Trophoblast cell (in vitro differentiated cells and primary cell): ENCODE data around the gene ROCK2.

Source experiments
- DNase-seq, 2 donors: peaks; one replicate each; pipeline ENCODE4 v3.0.0-alpha.2; 2016
- H2AFZ ChIP-seq: 2 replicates; pipeline ENCODE4 v1.6.1; 2013; ENCODE audit warnings: low read length, moderate library complexity, mild to moderate bottlenecking; ENCODE audit not compliant: insufficient read depth, poor library complexity
- H2AK5ac ChIP-seq: 2 replicates; pipeline ENCODE4 v1.6.1; 2013; ENCODE audit warnings: mild to moderate bottlenecking, low read length
- H2BK120ac ChIP-seq: 2 replicates; pipeline ENCODE4 v1.6.1; 2013; ENCODE audit warnings: low read length, mild to moderate bottlenecking, moderate library complexity; ENCODE audit not compliant: insufficient read depth, poor library complexity
- H2BK12ac ChIP-seq: 2 replicates; pipeline ENCODE4 v1.6.1; 2013; ENCODE audit warnings: mild to moderate bottlenecking, low read length, moderate library complexity
- H2BK5ac ChIP-seq: 2 replicates; pipeline ENCODE4 v1.6.1; 2013; ENCODE audit warnings: low read length, low read depth, moderate library complexity, mild to moderate bottlenecking; ENCODE audit not compliant: poor library complexity
- H3K14ac ChIP-seq: 2 replicates; pipeline ENCODE4 v1.6.1; 2013; ENCODE audit warnings: mild to moderate bottlenecking, low read length
- H3K18ac ChIP-seq: 2 replicates; pipeline ENCODE4 v1.6.1; 2013; ENCODE audit warnings: mild to moderate bottlenecking, low read length
- H3K23ac ChIP-seq: 2 replicates; pipeline ENCODE4 v1.6.1; 2013; ENCODE audit warnings: low read length
- H3K27ac ChIP-seq: 2 replicates; pipeline ENCODE4 v1.5.1; 2013; ENCODE audit warnings: low read depth, mild to moderate bottlenecking, inconsistent platforms, low read length, moderate library complexity
- H3K27me3 ChIP-seq: 2 replicates; pipeline ENCODE4 v1.6.1; 2013; ENCODE audit warnings: inconsistent platforms, mild to moderate bottlenecking, low read length, moderate library complexity; ENCODE audit not compliant: insufficient read depth
- H3K36me3 ChIP-seq, 2 experiments: 1 replicate in 1 of 2; 2 replicates in 1 of 2; pipeline ENCODE4 v1.6.1; 2013; ENCODE audit warnings: low read length in 2 of 2, mild to moderate bottlenecking in 2 of 2, moderate library complexity in 1 of 2; ENCODE audit not compliant: insufficient read depth in 2 of 2, control insufficient read depth in 1 of 2
- H3K4ac ChIP-seq: 2 replicates; pipeline ENCODE4 v1.6.1; 2013; ENCODE audit warnings: low read depth, mild to moderate bottlenecking, low read length, moderate library complexity
- H3K4me1 ChIP-seq, 2 experiments: 1 replicate in 1 of 2; 2 replicates in 1 of 2; pipeline ENCODE4 v1.6.1; 2013; ENCODE audit warnings: low read length in 2 of 2, mild to moderate bottlenecking in 2 of 2, moderate library complexity in 1 of 2; ENCODE audit not compliant: insufficient read depth in 2 of 2, control insufficient read depth in 1 of 2
- H3K4me2 ChIP-seq: 2 replicates; pipeline ENCODE4 v1.6.1; 2013; ENCODE audit warnings: inconsistent platforms, mild to moderate bottlenecking, low read length, moderate library complexity
- H3K4me3 ChIP-seq: 2 replicates; pipeline ENCODE4 v1.5.1; 2013; ENCODE audit warnings: mild to moderate bottlenecking, low read depth, low read length, inconsistent platforms
- H3K79me1 ChIP-seq: one replicate; pipeline ENCODE4 v1.6.1; 2013; ENCODE audit warnings: low read length
- H3K79me2 ChIP-seq: 2 replicates; pipeline ENCODE4 v1.6.1; 2013; ENCODE audit warnings: low read length, mild to moderate bottlenecking; ENCODE audit not compliant: control insufficient read depth, insufficient read depth, poor library complexity
- H3K9ac ChIP-seq: 2 replicates; pipeline ENCODE4 v1.6.1; 2013; ENCODE audit warnings: mild to moderate bottlenecking, low read length
- H3K9me3 ChIP-seq: 2 replicates; pipeline ENCODE4 v1.6.1; 2013; ENCODE audit warnings: low read depth, mild to moderate bottlenecking, control low read depth, inconsistent platforms, low read length; ENCODE audit not compliant: insufficient read depth
- H4K12ac ChIP-seq: 2 replicates; pipeline ENCODE4 v1.6.1; 2013; ENCODE audit warnings: low read depth, mild to moderate bottlenecking, low read length, moderate library complexity
- H4K8ac ChIP-seq: 2 replicates; pipeline ENCODE4 v1.6.1; 2013; ENCODE audit warnings: low read depth, mild to moderate bottlenecking, low read length, moderate library complexity
- H4K91ac ChIP-seq: one replicate; pipeline ENCODE4 v1.6.1; 2013; ENCODE audit warnings: low read depth, mild to moderate bottlenecking, low read length, moderate library complexity
- WGBS: extraction: QIAGEN DNeasy Blood & Tissue Kit; methylation state at CpG from one replicate; pipeline ENCODE4 v1.1.7; 2013; ENCODE audit warnings: missing lambda C conversion rate; ENCODE audit not compliant: insufficient read length, insufficient coverage; ENCODE audit errors: extremely low coverage; 5-methylcytosine and 5-hydroxymethylcytosine counted together

ROCK2 gene

GRCh38 chr2:11338580-11338979 is 5.9 kb downstream of the ROCK2 start:
- Histone ChIP-seq H3K4me2 (no peak overlapping the region), H2BK12ac (no peak overlapping the region), H3K79me2 (peaks cover 13% of the 10 kb centered on the region), H3K4me3 (no peak overlapping the region), H3K9ac (no peak overlapping the region), H3K36me3 (no peaks in the 10 kb centered on the region), H3K4ac (peak overlapping the region; percentile 53), H4K12ac (no peak overlapping the region), H3K27me3 (no peaks in the 10 kb centered on the region), H2AFZ (no peak overlapping the region), H3K23ac (no peak overlapping the region), H2BK120ac (no peak overlapping the region), H3K79me1 (peaks cover 1% of the 10 kb centered on the region), H3K18ac (no peak overlapping the region), H3K14ac (no peak overlapping the region), H2BK5ac (no peak overlapping the region), H4K8ac (no peak overlapping the region), H2AK5ac (no peak overlapping the region), H3K27ac (no peak overlapping the region), H4K91ac (no peak overlapping the region), H3K4me1 (no peaks in the 10 kb centered on the region), H3K9me3 (no peaks in the 10 kb centered on the region)
- no CpG with 5 or more reads among the region's 5 CpGs for WGBS
- DNase-seq: no peak

GRCh38 chr2:11337909-11338308 is 6.5 kb downstream of the ROCK2 start:
- DNase-seq: no peak
- Histone ChIP-seq H4K12ac (no peak overlapping the region), H3K79me1 (no peaks in the 10 kb centered on the region), H3K4me3 (no peak overlapping the region), H2BK120ac (no peak overlapping the region), H3K79me2 (peaks cover 10% of the 10 kb centered on the region), H3K36me3 (no peaks in the 10 kb centered on the region), H3K27me3 (no peaks in the 10 kb centered on the region), H4K91ac (no peak overlapping the region), H4K8ac (no peak overlapping the region), H3K27ac (no peak overlapping the region), H2AFZ (no peak overlapping the region), H3K18ac (no peak overlapping the region), H3K23ac (no peak overlapping the region), H2BK12ac (no peak overlapping the region), H3K9me3 (no peaks in the 10 kb centered on the region), H2AK5ac (no peak overlapping the region), H2BK5ac (no peak overlapping the region), H3K14ac (no peak overlapping the region), H3K4me2 (no peak overlapping the region), H3K4me1 (no peaks in the 10 kb centered on the region), H3K9ac (no peak overlapping the region), H3K4ac (peak overlapping the region; percentile 90)
- no CpG with 5 or more reads among the region's 2 CpGs for WGBS

GRCh38 chr2:11336189-11336588 is 8.2 kb downstream of the ROCK2 start:
- H3K79me1 ChIP-seq: no peaks in the 10 kb centered on the region
- H2BK5ac ChIP-seq: no peak overlapping the region
- peak overlapping the region; percentile 97 for H3K4ac ChIP-seq
- no peak overlapping the region for H2AK5ac ChIP-seq
- no peak overlapping the region for H2BK12ac ChIP-seq
- no peak overlapping the region for H4K12ac ChIP-seq
- H3K23ac ChIP-seq: no peak overlapping the region
- H3K14ac ChIP-seq: no peak overlapping the region
- H3K79me2 ChIP-seq: peaks cover 7% of the 10 kb centered on the region
- H4K91ac ChIP-seq: no peak overlapping the region
- no peak overlapping the region for H2BK120ac ChIP-seq
- H2AFZ ChIP-seq: no peak overlapping the region
- H4K8ac ChIP-seq: no peak overlapping the region
- H3K27ac ChIP-seq: no peak overlapping the region
- H3K4me1 ChIP-seq: no peaks in the 10 kb centered on the region
- no peaks in the 10 kb centered on the region for H3K27me3 ChIP-seq
- no peaks in the 10 kb centered on the region for H3K36me3 ChIP-seq
- no peak overlapping the region for H3K9ac ChIP-seq
- H3K4me3 ChIP-seq: no peak overlapping the region
- DNase-seq: no peak
- H3K4me2 ChIP-seq: no peak overlapping the region
- no peaks in the 10 kb centered on the region for H3K9me3 ChIP-seq
- no CpG with 5 or more reads among the region's 1 CpG for WGBS
- H3K18ac ChIP-seq: no peak overlapping the region

- Histone ChIP-seq H3K4ac (no peak overlapping the region), H3K36me3 (no peaks in the 10 kb centered on the region), H4K8ac (no peak overlapping the region), H3K27ac (no peak overlapping the region), H4K91ac (no peak overlapping the region), H3K9me3 (no peaks in the 10 kb centered on the region), H4K12ac (no peak overlapping the region), H2AFZ (no peak overlapping the region), H3K79me1 (no peaks in the 10 kb centered on the region), H3K18ac (no peak overlapping the region), H3K23ac (no peak overlapping the region), H3K4me1 (no peaks in the 10 kb centered on the region), H3K9ac (no peak overlapping the region), H2AK5ac (no peak overlapping the region), H3K27me3 (no peaks in the 10 kb centered on the region), H2BK5ac (no peak overlapping the region), H2BK12ac (no peak overlapping the region), H3K79me2 (peaks cover 7% of the 10 kb centered on the region), H2BK120ac (no peak overlapping the region), H3K4me3 (no peak overlapping the region), H3K4me2 (no peak overlapping the region), H3K14ac (no peak overlapping the region)
- WGBS: no CpG with 5 or more reads among the region's 2 CpGs
- no peak for DNase-seq
Measured at GRCh38 chr2:11333427-11334183, 10.8 kb downstream of the ROCK2 start.
